Stomach (tissue), 9 donors: Measurements from ENCODE around the gene LCE2A. TPM values are rescaled to one million over a fixed set of nuclear protein-coding genes. Genes with fewer than 3 reads are reported as not detected.
"Not testable (repeated sequence)": the region's sequence is repeated elsewhere in the genome, so short reads cannot be mapped to it uniquely, and the experiment has no call there.

ENCODE experiments used
- DNase-seq, 2 donors: peaks; one replicate each; pipeline versions ENCODE4 v3.0.0 to v3.0.0-alpha.2; 2013 to 2019
- H3K27ac ChIP-seq, 5 donors: fragments of 200-600 bp in 4 of 5; sonication (generic) in 4 of 5; one replicate each; pipeline ENCODE4 v1.5.1; 2013 to 2019; ENCODE audit warnings: mild to moderate bottlenecking in 1 of 5, moderate library complexity in 1 of 5
- H3K27me3 ChIP-seq, 3 donors: fragments of 200-600 bp; sonication (generic); one replicate each; pipeline ENCODE4 v1.5.1; 2017 to 2019; ENCODE audit warnings: mixed run types in 1 of 3
- H3K36me3 ChIP-seq, 4 donors: fragments of 200-600 bp; sonication (generic); 1 replicate in 3 of 4; 2 replicates in 1 of 4; pipeline ENCODE4 v1.5.1; 2016 to 2019
- H3K4me1 ChIP-seq, 4 donors: fragments of 200-600 bp; sonication (generic); one replicate each; pipeline ENCODE4 v1.5.1; 2016 to 2019
- H3K4me3 ChIP-seq, 4 donors: fragments of 200-600 bp; sonication (generic) in 3 of 4; one replicate each; pipeline ENCODE4 v1.5.1; 2016 to 2019; ENCODE audit warnings: mild to moderate bottlenecking in 1 of 4
- H3K9me3 ChIP-seq, 4 donors: fragments of 200-600 bp; sonication (generic); one replicate each; pipeline ENCODE4 v1.5.1; 2016 to 2019
- CTCF ChIP-seq, 7 experiments: fragments of 450-650 bp in 4 of 7; fragments of 200-600 bp in 3 of 7; sonication (generic) in 3 of 7; IDR thresholded peaks; one replicate each; pipeline ENCODE4 v1.5.1; 2016 to 2019; ENCODE audit warnings: antibody characterized with exemption in 7 of 7, control low read depth in 2 of 7, mild to moderate bottlenecking in 1 of 7
- EP300 ChIP-seq: sonication (generic); formaldehyde crosslinking; IDR thresholded peaks from one replicate; pipeline ENCODE4 v1.6.1; 2017; ENCODE audit warnings: antibody characterized with exemption
- POLR2A ChIP-seq, 4 donors: fragments of 450-650 bp; IDR thresholded peaks; one replicate each; pipeline ENCODE4 v1.6.1; 2016; ENCODE audit warnings: antibody characterized with exemption in 4 of 4, control low read depth in 2 of 4, mild to moderate bottlenecking in 1 of 4, moderate library complexity in 1 of 4
- POLR2AphosphoS5 ChIP-seq, 3 donors: sonication (generic); formaldehyde crosslinking; IDR thresholded peaks; one replicate each; pipeline ENCODE4 v1.6.1; 2016; ENCODE audit warnings: antibody characterized with exemption in 3 of 3
- WGBS, 5 donors: extraction: QIAGEN DNeasy Blood & Tissue Kit in 3 of 5; methylation state at CpG; one replicate each; pipeline versions ENCODE4 v1.1.5 to v1.1.7; 2013 to 2018; 5-methylcytosine and 5-hydroxymethylcytosine counted together
- intact Hi-C: fragments of 100-400 bp; cut with DNase I; formaldehyde crosslinking; loops from one replicate; pipeline ENCODE4 v1.15.1; 2023; ENCODE audit warnings: low total_unique reads
- polyA plus RNA-seq, 3 donors: library from polyadenylated mRNA; stranded (reverse); fragments of 200-250 nt; gene quantifications; one replicate each; pipeline ENCODE4 v1.2.3, GENCODE V29; 2013
- total RNA-seq, 5 donors: library from RNA; depleted of rRNA; stranded (reverse); fragments of >200 nt; gene quantifications; one replicate each; pipeline versions ENCODE4 v1.1.0 to v1.2.3, GENCODE V29; 2014 to 2016
- donor health status: healthy with polysubstance abuse.
- donor health status: Bipolar disorder and iron deficiency.
- donor health status: healthy.

LCE2A gene
- total and polyA plus RNA-seq, 8 donors, result not detected

GRCh38 chr1:152679459-152679858 is 18.7 kb upstream of the LCE2A start:
- intact Hi-C loops, result no loop called here
- TF ChIP-seq EP300, result no peak

GRCh38 chr1:152681616-152682015 is 16.5 kb upstream of the LCE2A start:
- DNase-seq, result no peak
- no peak overlapping the region for H3K27ac ChIP-seq
- WGBS, 5 donors, result 56 to 71% (median 63%) methylated on average over 2 of the region's 2 CpGs
- H3K4me3 ChIP-seq, result no peak overlapping the region
- H3K4me1 ChIP-seq, result no peaks in the 10 kb centered on the region
- H3K9me3 ChIP-seq, result no peaks in the 10 kb centered on the region
- intact Hi-C loops, result no loop called here
- no peaks in the 10 kb centered on the region for H3K27me3 ChIP-seq
- no peaks in the 10 kb centered on the region for H3K36me3 ChIP-seq
- TF ChIP-seq EP300 (no peak), CTCF (IDR thresholded peaks at IDR 0.05) (no peak), POLR2AphosphoS5 (IDR thresholded peaks at IDR 0.05) (no peak), POLR2A (IDR thresholded peaks at IDR 0.05) (no peak)

More at GRCh38 chr1:152679459-152679858, 18.7 kb upstream of the LCE2A start:
- Histone ChIP-seq H3K27ac (no peak overlapping the region), H3K4me3 (no peak overlapping the region), H3K4me1 (no peaks in the 10 kb centered on the region), H3K36me3 (no peaks in the 10 kb centered on the region), H3K9me3 (no peaks in the 10 kb centered on the region), H3K27me3 (peaks cover 0 to 4% (median 0%) of the 10 kb centered on the region in 3 donors)
- peak in 1 of 2 donors; percentile 26 for DNase-seq
- whole genome bisulfite sequencing, 5 donors, result 52 to 79% (median 56%) methylated on average over 4 to 6 of the region's 6 CpGs

- H3K9me3 ChIP-seq, result no peaks in the 10 kb centered on the region
- no peaks in the 10 kb centered on the region for H3K4me1 ChIP-seq
- no peak for DNase-seq
- H3K36me3 ChIP-seq, result no peaks in the 10 kb centered on the region
- no peak overlapping the region for H3K27ac ChIP-seq
- no peak for TF ChIP-seq EP300
- TF ChIP-seq CTCF (IDR thresholded peaks at IDR 0.05), result no peak
- no peak for TF ChIP-seq POLR2A (IDR thresholded peaks at IDR 0.05)
- TF ChIP-seq POLR2AphosphoS5 (IDR thresholded peaks at IDR 0.05), result no peak
- intact Hi-C loops, result no loop called here
- H3K27me3 ChIP-seq, result no peaks in the 10 kb centered on the region
- H3K4me3 ChIP-seq, result no peak overlapping the region
Observed at GRCh38 chr1:152683846-152684245, 14.3 kb upstream of the LCE2A start.

- H3K4me1 ChIP-seq, H3K36me3 ChIP-seq, H3K9me3 ChIP-seq, intact Hi-C loops, H3K27ac ChIP-seq, DNase-seq, H3K27me3 ChIP-seq, H3K4me3 ChIP-seq: not testable (repeated sequence)
- 63 to 84% (median 69%) methylated on average over 4 of the region's 4 CpGs for WGBS, 5 donors
Observed at GRCh38 chr1:152685823-152686222, 12.3 kb upstream of the LCE2A start, which contains the start of gene LCE2B. LCE2B (plus strand) TSS chr1:152686123; CDS start chr1:152686844, 721 bp downstream.

- Histone ChIP-seq H3K9me3 (peaks cover 0 to 4% (median 0%) of the 10 kb centered on the region in 4 donors), H3K36me3 (no peaks in the 10 kb centered on the region), H3K4me1 (no peaks in the 10 kb centered on the region), H3K27me3 (no peaks in the 10 kb centered on the region), H3K4me3 (no peak overlapping the region), H3K27ac (no peak overlapping the region)
- DNase-seq, result no peak
- WGBS, 5 donors, result 80 to 87% (median 85%) methylated on average over 4 of the region's 4 CpGs
- intact Hi-C loops, result no loop called here
- no peak for TF ChIP-seq POLR2AphosphoS5 (IDR thresholded peaks at IDR 0.05)
- TF ChIP-seq CTCF (IDR thresholded peaks at IDR 0.05), result no peak
- TF ChIP-seq EP300, result no peak
- TF ChIP-seq POLR2A (IDR thresholded peaks at IDR 0.05), result no peak
Observed at GRCh38 chr1:152699746-152700145, 1.6 kb downstream of the LCE2A start.
